CD14-positive monocyte (primary cell): Measurements from ENCODE around the gene FAF1. TPM values are rescaled to one million over a fixed set of nuclear protein-coding genes. Genes with fewer than 3 reads are reported as not detected.
"Not testable (repeated sequence)": the region's sequence is repeated elsewhere in the genome, so short reads cannot be mapped to it uniquely, and the experiment has no call there.

Experiments used
- DNase-seq, 3 donors: peaks; one replicate each; pipeline ENCODE4 v3.0.0-alpha.2; 2011 to 2022
- H2AFZ ChIP-seq: 2 replicates; pipeline ENCODE4 v1.6.0; 2012; ENCODE audit warnings: mild to moderate bottlenecking, low read depth, low read length, inconsistent platforms; ENCODE audit not compliant: insufficient read depth, poor library complexity, severe bottlenecking
- H3K27ac ChIP-seq, 2 donors: 1 replicate in 1 of 2; 2 replicates in 1 of 2; pipeline ENCODE4 v1.5.1; 2012 to 2013; ENCODE audit warnings: low read length in 2 of 2, control low read depth in 1 of 2, inconsistent platforms in 1 of 2, low read depth in 1 of 2, mild to moderate bottlenecking in 1 of 2
- H3K27me3 ChIP-seq, 2 donors: one replicate each; pipeline versions ENCODE4 v1.6.0 to v1.6.1; 2011 to 2013; ENCODE audit warnings: low read length in 2 of 2; ENCODE audit not compliant: control insufficient read depth in 2 of 2, insufficient read depth in 2 of 2
- H3K36me3 ChIP-seq, 2 donors: replicated peaks in 1 of 2; 1 replicate in 1 of 2; 2 replicates in 1 of 2; pipeline versions ENCODE4 v1.5.1 to v1.6.1; 2012 to 2013; ENCODE audit warnings: low read length in 2 of 2, control low read depth in 1 of 2, inconsistent platforms in 1 of 2, mild to moderate bottlenecking in 1 of 2; ENCODE audit not compliant: insufficient read depth in 2 of 2, control insufficient read depth in 1 of 2
- H3K4me1 ChIP-seq, 2 donors: 1 replicate in 1 of 2; 2 replicates in 1 of 2; pipeline versions ENCODE4 v1.5.1 to v1.6.1; 2012 to 2013; ENCODE audit warnings: low read length in 2 of 2, control low read depth in 1 of 2, inconsistent platforms in 1 of 2, mild to moderate bottlenecking in 1 of 2, moderate library complexity in 1 of 2; ENCODE audit not compliant: insufficient read depth in 2 of 2, control insufficient read depth in 1 of 2
- H3K4me2 ChIP-seq: replicated peaks from 2 replicates; pipeline ENCODE3; 2012; ENCODE audit warnings: low read length, moderate library complexity, mild to moderate bottlenecking; ENCODE audit not compliant: poor library complexity, severe bottlenecking; ENCODE audit errors: extremely low read depth
- H3K4me3 ChIP-seq, 3 experiments: fragments of 200-600 bp in 1 of 3; sonication (generic) in 1 of 3; replicated peaks in 1 of 3; 1 replicate in 2 of 3; 2 replicates in 1 of 3; pipeline ENCODE4 v1.5.1; 2011 to 2013; ENCODE audit warnings: low read length in 3 of 3, mild to moderate bottlenecking in 3 of 3, control low read depth in 2 of 3, low read depth in 2 of 3, inconsistent platforms in 1 of 3, moderate library complexity in 1 of 3
- H3K79me2 ChIP-seq: 2 replicates; pipeline ENCODE4 v1.6.0; 2012; ENCODE audit warnings: mild to moderate bottlenecking, control low read depth, inconsistent platforms, low read length, moderate library complexity; ENCODE audit not compliant: insufficient read depth
- H3K9ac ChIP-seq: 2 replicates; pipeline ENCODE4 v1.6.0; 2017; ENCODE audit warnings: low read length, mild to moderate bottlenecking; ENCODE audit not compliant: insufficient read depth, poor library complexity, severe bottlenecking
- H3K9me3 ChIP-seq, 2 donors: replicated peaks in 1 of 2; 1 replicate in 1 of 2; 2 replicates in 1 of 2; pipeline versions ENCODE4 v1.5.1 to v1.6.1; 2012 to 2013; ENCODE audit warnings: low read length in 2 of 2, control low read depth in 1 of 2; ENCODE audit not compliant: control insufficient read depth in 1 of 2, insufficient read depth in 1 of 2
- H4K20me1 ChIP-seq: 2 replicates; pipeline ENCODE4 v1.6.0; 2012; ENCODE audit warnings: mild to moderate bottlenecking, low read length, control low read depth, moderate library complexity; ENCODE audit not compliant: insufficient read depth
- H3K27ac Mint-ChIP-seq, 7 donors: one replicate each; pipeline ENCODE4 v1.8.0; 2020; ENCODE audit warnings: mild to moderate bottlenecking in 7 of 7, mixed read lengths in 7 of 7, moderate library complexity in 6 of 7, inconsistent platforms in 2 of 7
- H3K27me3 Mint-ChIP-seq, 3 donors: one replicate each; pipeline ENCODE4 v1.8.0; 2021 to 2022; ENCODE audit warnings: low read depth in 3 of 3, mild to moderate bottlenecking in 3 of 3, mixed read lengths in 3 of 3, moderate library complexity in 3 of 3, inconsistent platforms in 1 of 3
- H3K36me3 Mint-ChIP-seq, 2 donors: one replicate each; pipeline ENCODE4 v1.8.0; 2020; ENCODE audit warnings: mixed read lengths in 2 of 2, inconsistent platforms in 1 of 2, mild to moderate bottlenecking in 1 of 2
- H3K4me1 Mint-ChIP-seq: one replicate; pipeline ENCODE4 v1.8.0; 2020; ENCODE audit warnings: mild to moderate bottlenecking, mixed read lengths
- H3K4me3 Mint-ChIP-seq, 2 donors: one replicate each; pipeline ENCODE4 v1.8.0; 2020; ENCODE audit warnings: mild to moderate bottlenecking in 2 of 2, mixed read lengths in 2 of 2, moderate library complexity in 1 of 2
- H3K9me3 Mint-ChIP-seq, 7 donors: one replicate each; pipeline ENCODE4 v1.8.0; 2020 to 2022; ENCODE audit warnings: mixed read lengths in 7 of 7, mild to moderate bottlenecking in 6 of 7, moderate library complexity in 6 of 7, inconsistent platforms in 2 of 7
- WGBS: methylation state at CpG from one replicate; pipeline ENCODE4 v1.1.5; 2013; ENCODE audit warnings: missing lambda C conversion rate; ENCODE audit not compliant: insufficient coverage; 5-methylcytosine and 5-hydroxymethylcytosine counted together
- intact Hi-C, 2 donors: fragments of 100-400 bp; cut with micrococcal nuclease; formaldehyde crosslinking; loops; one replicate each; pipeline versions ENCODE4 v1.15.0 to v1.15.1; 2023
- polyA plus RNA-seq, 3 donors: library from polyadenylated mRNA; depleted of rRNA in 1 of 3; unstranded in 2 of 3; stranded (reverse) in 1 of 3; fragments of 300-500 nt in 2 of 3; fragments of >200 nt in 1 of 3; fragmentation: Illumina TruSeq in 2 of 3; gene quantifications; 1 replicate in 2 of 3; 2 replicates in 1 of 3; pipeline ENCODE4 v1.2.3, GENCODE V29; 2012 to 2021
- TF ChIP-seq, protein P1 (sequence below): fragments of 200-600 bp; IDR thresholded peaks from one replicate; pipeline ENCODE4 v1.8.0; 2022; ENCODE audit warnings: antibody characterized with exemption, mild to moderate bottlenecking

FAF1 gene
- polyA plus RNA-seq, 3 donors = 11.4 to 29.6 (median 16.9) TPM

DNA sequence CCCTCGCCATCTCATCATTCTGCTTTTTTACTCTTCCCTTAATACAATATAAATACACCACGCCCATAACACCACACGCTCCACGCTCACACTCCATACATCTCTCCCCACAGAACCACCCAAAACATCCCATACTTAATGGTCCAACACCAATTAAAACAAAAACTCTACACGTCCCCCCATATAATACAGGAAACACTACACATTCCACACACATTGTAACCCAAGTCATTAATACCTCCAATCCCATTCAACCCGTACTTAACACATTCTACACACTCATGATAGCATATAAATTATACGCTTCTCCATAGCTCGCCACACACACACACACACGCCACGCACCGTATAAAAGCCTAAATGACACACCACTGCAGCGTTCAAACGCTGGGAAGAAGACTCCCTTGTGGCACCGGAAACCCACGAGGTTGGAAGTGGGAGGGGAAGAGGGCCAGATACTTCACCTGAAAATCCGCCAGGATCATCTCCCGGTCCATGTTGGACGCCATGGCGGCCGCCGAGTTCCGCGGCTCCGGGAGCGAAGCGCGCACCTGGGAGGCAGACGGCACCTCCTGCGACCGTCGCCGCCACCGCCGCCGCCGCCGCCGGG is 659 bp downstream of the FAF1 start:
- peak overlapping the region; percentile 91 for H2AFZ ChIP-seq
- H3K36me3 ChIP-seq = no peaks in the 10 kb centered on the region
- H3K79me2 ChIP-seq = peaks cover 51% of the 10 kb centered on the region
- peaks cover 18 to 30% of the 10 kb centered on the region in 2 donors for H3K4me1 ChIP-seq
- Mint-ChIP-seq H3K36me3 (no peaks in the 10 kb centered on the region), H3K9me3 (no peaks in the 10 kb centered on the region), H3K27me3 (no peaks in the 10 kb centered on the region), H3K4me3 (peak overlapping the region; percentile 91 to 92), H3K27ac (peak overlapping the region; percentile 48 to 93 (median 88)), H3K4me1 (peaks cover 25% of the 10 kb centered on the region)
- TF ChIP-seq, protein P1, sequence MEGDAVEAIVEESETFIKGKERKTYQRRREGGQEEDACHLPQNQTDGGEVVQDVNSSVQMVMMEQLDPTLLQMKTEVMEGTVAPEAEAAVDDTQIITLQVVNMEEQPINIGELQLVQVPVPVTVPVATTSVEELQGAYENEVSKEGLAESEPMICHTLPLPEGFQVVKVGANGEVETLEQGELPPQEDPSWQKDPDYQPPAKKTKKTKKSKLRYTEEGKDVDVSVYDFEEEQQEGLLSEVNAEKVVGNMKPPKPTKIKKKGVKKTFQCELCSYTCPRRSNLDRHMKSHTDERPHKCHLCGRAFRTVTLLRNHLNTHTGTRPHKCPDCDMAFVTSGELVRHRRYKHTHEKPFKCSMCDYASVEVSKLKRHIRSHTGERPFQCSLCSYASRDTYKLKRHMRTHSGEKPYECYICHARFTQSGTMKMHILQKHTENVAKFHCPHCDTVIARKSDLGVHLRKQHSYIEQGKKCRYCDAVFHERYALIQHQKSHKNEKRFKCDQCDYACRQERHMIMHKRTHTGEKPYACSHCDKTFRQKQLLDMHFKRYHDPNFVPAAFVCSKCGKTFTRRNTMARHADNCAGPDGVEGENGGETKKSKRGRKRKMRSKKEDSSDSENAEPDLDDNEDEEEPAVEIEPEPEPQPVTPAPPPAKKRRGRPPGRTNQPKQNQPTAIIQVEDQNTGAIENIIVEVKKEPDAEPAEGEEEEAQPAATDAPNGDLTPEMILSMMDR = no peak
- H3K27me3 ChIP-seq = no peaks in the 10 kb centered on the region
- under 1% methylated on average over 30 of the region's 38 CpGs for WGBS
- peak overlapping the region; percentile 58 to 83 for H3K27ac ChIP-seq
- peak overlapping the region; percentile 62 for H3K9ac ChIP-seq
- peak overlapping the region; percentile 80 to 98 (median 81) for H3K4me3 ChIP-seq
- no peaks in the 10 kb centered on the region for H3K9me3 ChIP-seq
- DNase-seq = peak in 1 of 3 donors; percentile 24
- intact Hi-C loops = no loop called here
- peaks cover 14% of the 10 kb centered on the region for H4K20me1 ChIP-seq
- peak overlapping the region; percentile 88 for H3K4me2 ChIP-seq

DNA sequence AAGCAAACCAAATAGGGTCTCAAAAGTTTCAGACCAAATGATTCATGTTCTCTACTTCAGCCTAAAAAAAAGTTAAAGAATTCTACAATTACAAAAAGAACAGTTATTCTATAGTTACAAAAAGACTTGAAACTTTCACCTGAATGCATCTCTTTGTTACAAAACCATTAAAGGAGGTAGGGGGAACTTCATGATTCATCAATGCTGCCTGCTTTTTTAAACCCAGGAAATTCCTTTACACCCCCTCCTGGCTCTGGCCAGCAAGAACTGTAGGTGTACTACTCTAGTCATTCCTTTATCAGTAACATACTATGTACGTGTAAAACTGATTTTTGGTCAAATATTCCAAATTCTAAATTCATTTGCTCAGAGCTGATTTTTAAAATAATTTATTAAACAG is 5.0 kb downstream of the FAF1 start:
- no peak overlapping the region for H3K27ac Mint-ChIP-seq
- peaks cover 6 to 10% of the 10 kb centered on the region in 2 donors for H3K36me3 Mint-ChIP-seq
- intact Hi-C loops = no loop called here
- no peaks in the 10 kb centered on the region for H3K9me3 Mint-ChIP-seq
- Histone ChIP-seq H3K79me2 (peaks cover 82% of the 10 kb centered on the region), H3K4me3 (no peak overlapping the region), H2AFZ (no peak overlapping the region), H3K36me3 (peaks cover 0 to 4% of the 10 kb centered on the region in 2 donors), H3K4me2 (no peak overlapping the region), H3K27ac (peak overlapping the region in 1 of 2 donors; percentile 51), H3K27me3 (no peaks in the 10 kb centered on the region), H3K9me3 (no peaks in the 10 kb centered on the region), H3K4me1 (peaks cover 13 to 21% of the 10 kb centered on the region in 2 donors), H3K9ac (no peak overlapping the region), H4K20me1 (peaks cover 24% of the 10 kb centered on the region)
- TF ChIP-seq, protein P1 = no peak
- no CpG with 5 or more reads among the region's 1 CpG for WGBS
- H3K4me1 Mint-ChIP-seq = peaks cover 23% of the 10 kb centered on the region
- DNase-seq = no peak
- H3K4me3 Mint-ChIP-seq = no peak overlapping the region
- H3K27me3 Mint-ChIP-seq = no peaks in the 10 kb centered on the region

DNA sequence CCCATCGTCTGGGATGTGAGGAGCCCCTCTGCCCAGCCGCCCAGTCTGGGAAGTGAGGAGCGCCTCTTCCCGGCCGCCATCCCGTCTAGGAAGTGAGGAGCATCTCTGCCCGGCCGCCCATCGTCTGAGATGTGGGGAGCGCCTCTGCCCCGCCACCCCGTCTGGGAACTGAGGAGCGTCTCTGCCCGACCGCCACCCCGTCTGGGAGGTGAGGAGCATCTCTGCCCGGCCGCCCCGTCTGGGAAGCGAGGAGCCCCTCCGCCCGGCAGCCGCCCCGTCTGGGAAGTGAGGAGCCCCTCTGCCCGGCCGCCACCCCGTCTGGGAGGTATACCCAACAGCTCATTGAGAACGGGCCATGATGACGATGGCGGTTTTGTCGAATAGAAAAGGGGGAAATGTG is 7.5 kb downstream of the FAF1 start:
- Histone ChIP-seq H3K4me1 (peaks cover 5 to 10% of the 10 kb centered on the region in 2 donors), H4K20me1 (peaks cover 33% of the 10 kb centered on the region), H3K79me2 (peaks cover 87% of the 10 kb centered on the region)
- 95% methylated on average over 18 of the region's 31 CpGs for WGBS
- H3K36me3 ChIP-seq, H3K4me2 ChIP-seq, H3K4me3 ChIP-seq, H3K9me3 ChIP-seq, H2AFZ ChIP-seq, H3K9ac ChIP-seq, H3K27ac ChIP-seq, H3K27ac Mint-ChIP-seq, H3K9me3 Mint-ChIP-seq, H3K4me3 Mint-ChIP-seq, intact Hi-C loops, H3K27me3 ChIP-seq, H3K27me3 Mint-ChIP-seq, DNase-seq: not testable (repeated sequence)
- Mint-ChIP-seq H3K36me3 (peaks cover 6 to 14% of the 10 kb centered on the region in 2 donors), H3K4me1 (peaks cover 15% of the 10 kb centered on the region)
